Liver (tissue), 9 donors: ENCODE measurements around the gene BPIFA3. TPM values are rescaled to one million over a fixed set of nuclear protein-coding genes. Genes with fewer than 3 reads are reported as not detected.
"Not testable (repeated sequence)": the region's sequence is repeated elsewhere in the genome, so short reads cannot be mapped to it uniquely, and the experiment has no call there.

Experiments
- DNase-seq: peaks from one replicate; pipeline ENCODE4 v3.0.0-alpha.2; 2017; ENCODE audit warnings: low spot score
- H3K27ac ChIP-seq, 2 donors: one replicate each; pipeline ENCODE4 v1.7.0; 2013; ENCODE audit warnings: inconsistent platforms in 2 of 2, low read length in 2 of 2, control low read depth in 1 of 2, low read depth in 1 of 2, mild to moderate bottlenecking in 1 of 2
- H3K27me3 ChIP-seq, 4 donors: one replicate each; pipeline versions ENCODE4 v1.6.1 to v1.7.0; 2013; ENCODE audit warnings: low read length in 3 of 4, inconsistent platforms in 1 of 4, mild to moderate bottlenecking in 1 of 4, moderate library complexity in 1 of 4; ENCODE audit not compliant: control insufficient read depth in 4 of 4, insufficient read depth in 4 of 4
- H3K36me3 ChIP-seq, 4 donors: one replicate each; pipeline versions ENCODE4 v1.6.1 to v1.7.0; 2013; ENCODE audit warnings: low read length in 3 of 4, mild to moderate bottlenecking in 3 of 4, low read depth in 1 of 4, moderate library complexity in 1 of 4; ENCODE audit not compliant: control insufficient read depth in 4 of 4, insufficient read depth in 3 of 4
- H3K4me1 ChIP-seq, 4 donors: one replicate each; pipeline versions ENCODE4 v1.6.1 to v1.7.0; 2013; ENCODE audit warnings: low read length in 3 of 4, mild to moderate bottlenecking in 3 of 4, moderate library complexity in 1 of 4; ENCODE audit not compliant: control insufficient read depth in 4 of 4, insufficient read depth in 4 of 4
- H3K4me3 ChIP-seq, 3 donors: one replicate each; pipeline versions ENCODE4 v1.6.1 to v1.7.0; 2013; ENCODE audit warnings: low read length in 3 of 3, control low read depth in 1 of 3, low read depth in 1 of 3, mild to moderate bottlenecking in 1 of 3
- H3K9ac ChIP-seq, 2 donors: one replicate each; pipeline ENCODE4 v1.7.0; 2013; ENCODE audit warnings: low read length in 2 of 2, mild to moderate bottlenecking in 2 of 2, moderate library complexity in 2 of 2, control low read depth in 1 of 2, low read depth in 1 of 2
- H3K9me3 ChIP-seq, 4 donors: one replicate each; pipeline versions ENCODE4 v1.6.1 to v1.7.0; 2013; ENCODE audit warnings: low read length in 3 of 4; ENCODE audit not compliant: control insufficient read depth in 4 of 4
- EGR1 ChIP-seq, 2 donors: IDR thresholded peaks; 2 replicates each; pipeline ENCODE4 v1.6.1; 2016 to 2018; ENCODE audit warnings: antibody characterized with exemption in 2 of 2, low read depth in 2 of 2
- FOXA1 ChIP-seq: IDR thresholded peaks from 2 replicates; pipeline ENCODE4 v1.6.1; 2016; ENCODE audit warnings: antibody characterized with exemption
- FOXA2 ChIP-seq: IDR thresholded peaks from 2 replicates; pipeline ENCODE4 v1.6.1; 2016; ENCODE audit warnings: antibody characterized with exemption
- GABPA ChIP-seq, 2 donors: IDR thresholded peaks in 1 of 2; conservative IDR thresholded peaks in 1 of 2; 2 replicates each; pipeline ENCODE4 v1.6.1; 2016; ENCODE audit warnings: antibody characterized with exemption in 2 of 2, mild to moderate bottlenecking in 1 of 2, moderate library complexity in 1 of 2
- HNF4A ChIP-seq, 2 donors: conservative IDR thresholded peaks; 2 replicates each; pipeline ENCODE4 v1.6.1; 2016; ENCODE audit warnings: antibody characterized with exemption in 2 of 2, mild to moderate bottlenecking in 2 of 2
- HNF4G ChIP-seq: IDR thresholded peaks from 2 replicates; pipeline ENCODE4 v1.6.1; 2016; ENCODE audit warnings: antibody characterized with exemption
- JUND ChIP-seq, 2 donors: IDR thresholded peaks; 2 replicates each; pipeline ENCODE4 v1.6.1; 2016; ENCODE audit warnings: antibody characterized with exemption in 2 of 2
- NR2F2 ChIP-seq: IDR thresholded peaks from 2 replicates; pipeline ENCODE4 v1.6.1; 2016; ENCODE audit warnings: antibody characterized with exemption
- RAD21 ChIP-seq, 2 donors: IDR thresholded peaks; 2 replicates each; pipeline ENCODE4 v1.6.1; 2016; ENCODE audit warnings: antibody characterized with exemption in 2 of 2, mild to moderate bottlenecking in 2 of 2
- RXRA ChIP-seq, 2 donors: IDR thresholded peaks; 2 replicates each; pipeline ENCODE4 v1.6.1; 2017 to 2018; ENCODE audit warnings: antibody characterized with exemption in 2 of 2, mild to moderate bottlenecking in 1 of 2
- SP1 ChIP-seq: IDR thresholded peaks from 2 replicates; pipeline ENCODE4 v1.6.1; 2018; ENCODE audit warnings: antibody characterized with exemption, mild to moderate bottlenecking
- TAF1 ChIP-seq: conservative IDR thresholded peaks from 2 replicates; pipeline ENCODE4 v1.6.1; 2016; ENCODE audit warnings: antibody characterized with exemption, mild to moderate bottlenecking
- YY1 ChIP-seq: IDR thresholded peaks from 2 replicates; pipeline ENCODE4 v1.6.1; 2016; ENCODE audit warnings: antibody characterized with exemption, mild to moderate bottlenecking
- WGBS: extraction: QIAGEN DNeasy Blood & Tissue Kit; methylation state at CpG from one replicate; pipeline ENCODE4 v1.1.7; 2013; 5-methylcytosine and 5-hydroxymethylcytosine counted together
- polyA plus RNA-seq, 2 donors: library from polyadenylated mRNA; stranded (reverse) in 1 of 2; unstranded in 1 of 2; fragments of 200-250 nt in 1 of 2; fragments of >200 nt in 1 of 2; fragmentation: Nextera tagmentation in 1 of 2; extraction: Ambion mirVana in 1 of 2; gene quantifications; one replicate each; pipeline versions ENCODE4 v1.2.1 to v1.2.3, GENCODE V29; 2013 to 2015
- total RNA-seq, 2 donors: library from RNA; depleted of rRNA; stranded (reverse); fragments of >200 nt; gene quantifications; one replicate each; pipeline ENCODE4 v1.2.3, GENCODE V29; 2014
- TF ChIP-seq, protein P1 (sequence below): IDR thresholded peaks from 2 replicates; pipeline ENCODE4 v1.6.1; 2016; ENCODE audit warnings: antibody characterized with exemption
- TF ChIP-seq, protein P2 (sequence below): IDR thresholded peaks from 2 replicates; pipeline ENCODE4 v1.6.1; 2016; ENCODE audit warnings: antibody characterized with exemption
- TF ChIP-seq, protein P3 (sequence below): IDR thresholded peaks from 2 replicates; pipeline ENCODE4 v1.6.1; 2016; ENCODE audit warnings: antibody characterized with exemption, mild to moderate bottlenecking
- TF ChIP-seq, protein P4 (sequence below): IDR thresholded peaks from 2 replicates; pipeline ENCODE4 v1.6.1; 2016; ENCODE audit warnings: antibody characterized with exemption
- donor health status: healthy.
- donor health status: healthy.
- donor health status: healthy.
- donor health status: healthy.
- donor health status: healthy.

Gene BPIFA3
- total and polyA plus RNA-seq, 4 donors = not detected

DNA sequence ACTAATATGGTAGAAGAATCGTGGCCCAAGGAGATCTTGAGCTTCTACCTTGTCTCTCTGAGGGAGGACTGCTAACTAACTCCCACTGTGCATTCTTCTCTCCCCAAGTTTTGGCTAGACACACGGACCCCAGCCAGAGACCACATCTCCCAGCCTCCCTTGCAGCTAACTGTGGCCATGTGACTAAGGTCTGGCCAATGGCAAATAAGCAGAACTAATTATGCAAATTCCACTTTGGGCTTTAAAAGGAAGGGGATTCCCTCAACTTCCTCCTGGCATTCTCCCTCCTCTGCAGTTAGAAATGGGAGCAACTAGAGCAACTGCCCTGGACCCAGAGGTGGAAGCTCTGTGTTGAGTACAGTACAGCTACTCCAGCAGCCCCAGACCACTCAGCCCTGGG, 33.8 kb upstream of the BPIFA3 start:
- DNase-seq = no peak
- H3K36me3 ChIP-seq = no peaks in the 10 kb centered on the region
- H3K9ac ChIP-seq = no peak overlapping the region
- no peak overlapping the region for H3K27ac ChIP-seq
- TF ChIP-seq JUND (IDR thresholded peaks at IDR 0.05) = no peak
- TF ChIP-seq, protein P1, sequence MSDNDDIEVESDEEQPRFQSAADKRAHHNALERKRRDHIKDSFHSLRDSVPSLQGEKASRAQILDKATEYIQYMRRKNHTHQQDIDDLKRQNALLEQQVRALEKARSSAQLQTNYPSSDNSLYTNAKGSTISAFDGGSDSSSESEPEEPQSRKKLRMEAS = no peak
- TF ChIP-seq SP1 = no peak
- TF ChIP-seq, protein P2, sequence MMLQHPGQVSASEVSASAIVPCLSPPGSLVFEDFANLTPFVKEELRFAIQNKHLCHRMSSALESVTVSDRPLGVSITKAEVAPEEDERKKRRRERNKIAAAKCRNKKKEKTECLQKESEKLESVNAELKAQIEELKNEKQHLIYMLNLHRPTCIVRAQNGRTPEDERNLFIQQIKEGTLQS = no peak
- no peak for TF ChIP-seq RAD21 (IDR thresholded peaks at IDR 0.05)
- no peak for TF ChIP-seq EGR1 (IDR thresholded peaks at IDR 0.05; ENCODE audit: low read depth in 2 of 2)
- TF ChIP-seq FOXA1 = no peak
- TF ChIP-seq, protein P3, sequence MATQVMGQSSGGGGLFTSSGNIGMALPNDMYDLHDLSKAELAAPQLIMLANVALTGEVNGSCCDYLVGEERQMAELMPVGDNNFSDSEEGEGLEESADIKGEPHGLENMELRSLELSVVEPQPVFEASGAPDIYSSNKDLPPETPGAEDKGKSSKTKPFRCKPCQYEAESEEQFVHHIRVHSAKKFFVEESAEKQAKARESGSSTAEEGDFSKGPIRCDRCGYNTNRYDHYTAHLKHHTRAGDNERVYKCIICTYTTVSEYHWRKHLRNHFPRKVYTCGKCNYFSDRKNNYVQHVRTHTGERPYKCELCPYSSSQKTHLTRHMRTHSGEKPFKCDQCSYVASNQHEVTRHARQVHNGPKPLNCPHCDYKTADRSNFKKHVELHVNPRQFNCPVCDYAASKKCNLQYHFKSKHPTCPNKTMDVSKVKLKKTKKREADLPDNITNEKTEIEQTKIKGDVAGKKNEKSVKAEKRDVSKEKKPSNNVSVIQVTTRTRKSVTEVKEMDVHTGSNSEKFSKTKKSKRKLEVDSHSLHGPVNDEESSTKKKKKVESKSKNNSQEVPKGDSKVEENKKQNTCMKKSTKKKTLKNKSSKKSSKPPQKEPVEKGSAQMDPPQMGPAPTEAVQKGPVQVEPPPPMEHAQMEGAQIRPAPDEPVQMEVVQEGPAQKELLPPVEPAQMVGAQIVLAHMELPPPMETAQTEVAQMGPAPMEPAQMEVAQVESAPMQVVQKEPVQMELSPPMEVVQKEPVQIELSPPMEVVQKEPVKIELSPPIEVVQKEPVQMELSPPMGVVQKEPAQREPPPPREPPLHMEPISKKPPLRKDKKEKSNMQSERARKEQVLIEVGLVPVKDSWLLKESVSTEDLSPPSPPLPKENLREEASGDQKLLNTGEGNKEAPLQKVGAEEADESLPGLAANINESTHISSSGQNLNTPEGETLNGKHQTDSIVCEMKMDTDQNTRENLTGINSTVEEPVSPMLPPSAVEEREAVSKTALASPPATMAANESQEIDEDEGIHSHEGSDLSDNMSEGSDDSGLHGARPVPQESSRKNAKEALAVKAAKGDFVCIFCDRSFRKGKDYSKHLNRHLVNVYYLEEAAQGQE = no peak
- TF ChIP-seq GABPA (IDR thresholded peaks at IDR 0.05 in 1 of 2, conservative IDR thresholded peaks at IDR 0.05 in 1 of 2) = no peak
- no peak for TF ChIP-seq RXRA (IDR thresholded peaks at IDR 0.05)
- TF ChIP-seq TAF1 = no peak
- TF ChIP-seq HNF4G = no peak
- no peak for TF ChIP-seq FOXA2
- TF ChIP-seq NR2F2 = no peak
- 71% methylated on average over 2 of the region's 2 CpGs for WGBS
- no peaks in the 10 kb centered on the region for H3K4me1 ChIP-seq
- peaks cover 0 to 5% (median 0%) of the 10 kb centered on the region in 4 donors for H3K9me3 ChIP-seq
- no peak overlapping the region for H3K4me3 ChIP-seq
- peaks cover 0 to 2% (median 0%) of the 10 kb centered on the region in 4 donors for H3K27me3 ChIP-seq

DNA sequence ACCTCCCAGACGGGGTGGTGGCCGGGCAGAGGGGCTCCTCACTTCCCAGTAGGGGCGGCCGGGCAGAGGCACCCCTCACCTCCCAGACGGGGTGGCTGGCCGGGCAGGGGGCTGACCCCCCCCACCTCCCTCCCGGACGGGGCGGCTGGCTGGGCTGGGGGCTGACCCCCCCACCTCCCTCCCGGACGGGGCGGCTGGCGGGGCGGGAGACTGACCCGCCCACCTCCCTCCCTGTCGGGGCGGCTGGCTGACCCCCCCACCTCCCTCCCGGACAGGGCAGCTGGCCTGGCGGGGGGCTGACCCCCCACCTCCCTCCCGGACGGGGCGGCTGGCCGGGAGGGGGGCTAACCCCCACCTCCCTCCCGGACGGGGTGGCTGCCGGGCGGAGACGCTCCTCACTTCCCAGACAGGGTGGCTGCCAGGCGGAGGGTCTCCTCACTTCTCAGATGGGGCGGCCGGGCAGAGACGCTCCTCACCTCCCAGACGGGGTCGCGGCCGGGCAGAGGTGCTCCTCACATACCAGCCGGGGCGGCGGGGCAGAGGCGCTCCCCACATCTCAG, 32.0 kb upstream of the BPIFA3 start:
- 96% methylated on average over 40 of the region's 40 CpGs for WGBS
- not testable (repeated sequence) for DNase-seq, H3K4me1 ChIP-seq, H3K9ac ChIP-seq, H3K27ac ChIP-seq, H3K27me3 ChIP-seq, H3K9me3 ChIP-seq, H3K4me3 ChIP-seq, H3K36me3 ChIP-seq

DNA sequence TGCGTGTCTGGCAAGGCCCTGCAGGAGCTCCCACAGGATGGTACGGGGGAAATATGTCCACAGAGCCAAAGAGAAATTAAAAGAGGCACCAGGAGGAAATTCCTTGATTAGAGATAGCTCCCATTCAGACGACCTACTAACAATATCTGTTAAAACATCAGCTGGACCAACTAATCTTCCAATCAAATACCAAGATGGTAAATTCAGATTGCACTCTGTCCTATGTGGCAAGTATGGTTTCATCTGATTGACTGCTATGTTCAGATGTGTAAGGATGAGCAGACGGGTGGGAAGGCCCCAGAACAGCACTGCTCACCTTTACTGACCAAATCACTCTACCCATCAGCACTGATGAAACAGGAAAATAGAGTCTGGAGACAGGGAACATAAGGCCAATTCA, 29.7 kb upstream of the BPIFA3 start:
- Histone ChIP-seq H3K27ac (no peak overlapping the region), H3K36me3 (no peaks in the 10 kb centered on the region), H3K9ac (no peak overlapping the region), H3K27me3 (peaks cover 0 to 2% (median 0%) of the 10 kb centered on the region in 4 donors), H3K9me3 (peaks cover 0 to 5% (median 0%) of the 10 kb centered on the region in 4 donors), H3K4me3 (no peak overlapping the region), H3K4me1 (peaks cover 3 to 11% (median 8%) of the 10 kb centered on the region in 4 donors)
- DNase-seq = no peak
- 89% methylated on average over 4 of the region's 4 CpGs for WGBS
- TF ChIP-seq GABPA (IDR thresholded peaks at IDR 0.05 in 1 of 2, conservative IDR thresholded peaks at IDR 0.05 in 1 of 2) (no peak), RXRA (IDR thresholded peaks at IDR 0.05) (no peak), FOXA2 (no peak), YY1 (no peak), RAD21 (IDR thresholded peaks at IDR 0.05) (no peak), HNF4G (no peak), FOXA1 (no peak), NR2F2 (no peak), JUND (IDR thresholded peaks at IDR 0.05) (no peak), HNF4A (conservative IDR thresholded peaks at IDR 0.05) (no peak), SP1 (no peak)
- TF ChIP-seq, protein P3 = no peak
- TF ChIP-seq, protein P1 = no peak
- TF ChIP-seq, protein P2 = no peak
- TF ChIP-seq, protein P4, sequence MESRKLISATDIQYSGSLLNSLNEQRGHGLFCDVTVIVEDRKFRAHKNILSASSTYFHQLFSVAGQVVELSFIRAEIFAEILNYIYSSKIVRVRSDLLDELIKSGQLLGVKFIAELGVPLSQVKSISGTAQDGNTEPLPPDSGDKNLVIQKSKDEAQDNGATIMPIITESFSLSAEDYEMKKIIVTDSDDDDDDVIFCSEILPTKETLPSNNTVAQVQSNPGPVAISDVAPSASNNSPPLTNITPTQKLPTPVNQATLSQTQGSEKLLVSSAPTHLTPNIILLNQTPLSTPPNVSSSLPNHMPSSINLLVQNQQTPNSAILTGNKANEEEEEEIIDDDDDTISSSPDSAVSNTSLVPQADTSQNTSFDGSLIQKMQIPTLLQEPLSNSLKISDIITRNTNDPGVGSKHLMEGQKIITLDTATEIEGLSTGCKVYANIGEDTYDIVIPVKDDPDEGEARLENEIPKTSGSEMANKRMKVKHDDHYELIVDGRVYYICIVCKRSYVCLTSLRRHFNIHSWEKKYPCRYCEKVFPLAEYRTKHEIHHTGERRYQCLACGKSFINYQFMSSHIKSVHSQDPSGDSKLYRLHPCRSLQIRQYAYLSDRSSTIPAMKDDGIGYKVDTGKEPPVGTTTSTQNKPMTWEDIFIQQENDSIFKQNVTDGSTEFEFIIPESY = no peak
